WTC11 (cell line): Measurements from ENCODE around the gene RBP5.

Experiments used
- CREB1 ChIP-seq: sonication (generic); formaldehyde crosslinking; IDR thresholded peaks from 2 replicates; pipeline ENCODE4 v1.8.0; 2023; ENCODE audit warnings: mild to moderate bottlenecking, missing genetic modification reagents
- FOXP4 ChIP-seq: sonication (generic); formaldehyde crosslinking; IDR thresholded peaks from 2 replicates; pipeline ENCODE4 v1.8.0; 2022; ENCODE audit warnings: mild to moderate bottlenecking, missing genetic modification reagents
- JUN ChIP-seq: sonication (generic); formaldehyde crosslinking; IDR thresholded peaks from 2 replicates; pipeline ENCODE4 v1.8.0; 2023; ENCODE audit warnings: mild to moderate bottlenecking, missing genetic modification reagents
- NFE2L1 ChIP-seq: sonication (generic); formaldehyde crosslinking; IDR thresholded peaks from 2 replicates; pipeline ENCODE4 v1.8.1; 2023; ENCODE audit warnings: missing genetic modification reagents
- NFYB ChIP-seq: sonication (generic); formaldehyde crosslinking; conservative IDR thresholded peaks from 2 replicates; pipeline ENCODE4 v1.8.0; 2022; ENCODE audit warnings: low read depth, missing genetic modification reagents
- OVOL2 ChIP-seq: fragments of 250-450 bp; sonication (Bioruptor Pico); IDR thresholded peaks from 2 replicates; pipeline ENCODE4 v1.9.0; 2021; ENCODE audit warnings: mild to moderate bottlenecking, borderline replicate concordance
- TCF7 ChIP-seq: sonication (generic); formaldehyde crosslinking; IDR thresholded peaks from 2 replicates; pipeline ENCODE4 v1.8.0; 2022; ENCODE audit warnings: mild to moderate bottlenecking, low read depth, missing genetic modification reagents, moderate library complexity
- ZNF512 ChIP-seq: sonication (generic); formaldehyde crosslinking; IDR thresholded peaks from 2 replicates; pipeline ENCODE4 v1.8.1; 2022; ENCODE audit warnings: missing genetic modification reagents, borderline replicate concordance
- TF ChIP-seq, protein P1 (sequence below): fragments of 200-600 bp; IDR thresholded peaks from 2 replicates; pipeline ENCODE4 v1.8.0; 2022; ENCODE audit warnings: antibody characterized with exemption
- TF ChIP-seq, protein P2 (sequence below): sonication (generic); formaldehyde crosslinking; IDR thresholded peaks from 2 replicates; pipeline ENCODE4 v1.8.0; 2022; ENCODE audit warnings: missing genetic modification reagents
- TF ChIP-seq, protein P3 (sequence below): sonication (generic); formaldehyde crosslinking; IDR thresholded peaks from 2 replicates; pipeline ENCODE4 v1.8.0; 2022; ENCODE audit warnings: mild to moderate bottlenecking, missing genetic modification reagents
- TF ChIP-seq, protein P4 (sequence below): sonication (generic); formaldehyde crosslinking; IDR thresholded peaks from 2 replicates; pipeline ENCODE4 v1.8.0; 2022; ENCODE audit warnings: mild to moderate bottlenecking, missing genetic modification reagents

DNA sequence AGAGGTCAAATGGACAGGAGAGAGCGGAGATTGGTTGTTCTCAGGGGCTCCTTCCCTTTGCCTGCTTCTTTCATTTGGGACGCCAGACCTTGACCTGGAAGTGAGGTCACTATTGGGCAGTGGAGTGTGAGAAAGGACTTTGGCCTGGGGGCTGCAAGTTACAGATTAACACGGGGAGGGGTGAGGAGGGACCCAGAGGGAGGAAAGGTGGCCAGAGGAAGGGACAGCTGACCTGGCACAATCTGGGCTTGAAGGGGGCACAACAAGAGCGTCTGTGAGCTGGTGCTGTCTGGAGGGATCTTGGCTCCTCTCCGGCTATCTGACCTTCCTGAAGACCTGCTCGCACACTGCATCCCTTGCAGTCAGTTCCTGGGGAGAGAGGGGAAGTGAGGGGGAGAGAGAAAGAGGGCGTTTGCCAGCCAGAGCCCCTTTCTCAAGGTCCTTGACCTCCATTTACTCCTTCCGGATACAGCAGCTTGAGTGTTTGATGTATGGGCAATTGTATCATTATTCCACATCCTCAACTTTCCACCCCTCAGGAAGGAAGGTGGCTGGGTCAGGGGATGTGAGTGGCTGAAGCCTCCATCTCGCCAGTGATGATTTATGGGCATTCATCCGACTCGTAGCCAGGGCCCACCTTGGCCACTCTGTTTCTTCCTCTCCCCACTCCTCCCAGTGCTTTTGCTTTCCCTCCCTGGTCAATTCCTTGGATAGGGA is 4.7 kb downstream of the RBP5 start:
- TF ChIP-seq NFE2L1 (CRISPR knock-in tag) (no peak), OVOL2 (CRISPR knock-in tag) (no peak), ZNF512 (no peak), FOXP4 (no peak), JUN (no peak), NFYB (no peak), TCF7 (CRISPR knock-in tag) (no peak), CREB1 (CRISPR knock-in tag) (no peak)
- TF ChIP-seq, protein P1, sequence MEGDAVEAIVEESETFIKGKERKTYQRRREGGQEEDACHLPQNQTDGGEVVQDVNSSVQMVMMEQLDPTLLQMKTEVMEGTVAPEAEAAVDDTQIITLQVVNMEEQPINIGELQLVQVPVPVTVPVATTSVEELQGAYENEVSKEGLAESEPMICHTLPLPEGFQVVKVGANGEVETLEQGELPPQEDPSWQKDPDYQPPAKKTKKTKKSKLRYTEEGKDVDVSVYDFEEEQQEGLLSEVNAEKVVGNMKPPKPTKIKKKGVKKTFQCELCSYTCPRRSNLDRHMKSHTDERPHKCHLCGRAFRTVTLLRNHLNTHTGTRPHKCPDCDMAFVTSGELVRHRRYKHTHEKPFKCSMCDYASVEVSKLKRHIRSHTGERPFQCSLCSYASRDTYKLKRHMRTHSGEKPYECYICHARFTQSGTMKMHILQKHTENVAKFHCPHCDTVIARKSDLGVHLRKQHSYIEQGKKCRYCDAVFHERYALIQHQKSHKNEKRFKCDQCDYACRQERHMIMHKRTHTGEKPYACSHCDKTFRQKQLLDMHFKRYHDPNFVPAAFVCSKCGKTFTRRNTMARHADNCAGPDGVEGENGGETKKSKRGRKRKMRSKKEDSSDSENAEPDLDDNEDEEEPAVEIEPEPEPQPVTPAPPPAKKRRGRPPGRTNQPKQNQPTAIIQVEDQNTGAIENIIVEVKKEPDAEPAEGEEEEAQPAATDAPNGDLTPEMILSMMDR = no peak
- TF ChIP-seq, protein P2, sequence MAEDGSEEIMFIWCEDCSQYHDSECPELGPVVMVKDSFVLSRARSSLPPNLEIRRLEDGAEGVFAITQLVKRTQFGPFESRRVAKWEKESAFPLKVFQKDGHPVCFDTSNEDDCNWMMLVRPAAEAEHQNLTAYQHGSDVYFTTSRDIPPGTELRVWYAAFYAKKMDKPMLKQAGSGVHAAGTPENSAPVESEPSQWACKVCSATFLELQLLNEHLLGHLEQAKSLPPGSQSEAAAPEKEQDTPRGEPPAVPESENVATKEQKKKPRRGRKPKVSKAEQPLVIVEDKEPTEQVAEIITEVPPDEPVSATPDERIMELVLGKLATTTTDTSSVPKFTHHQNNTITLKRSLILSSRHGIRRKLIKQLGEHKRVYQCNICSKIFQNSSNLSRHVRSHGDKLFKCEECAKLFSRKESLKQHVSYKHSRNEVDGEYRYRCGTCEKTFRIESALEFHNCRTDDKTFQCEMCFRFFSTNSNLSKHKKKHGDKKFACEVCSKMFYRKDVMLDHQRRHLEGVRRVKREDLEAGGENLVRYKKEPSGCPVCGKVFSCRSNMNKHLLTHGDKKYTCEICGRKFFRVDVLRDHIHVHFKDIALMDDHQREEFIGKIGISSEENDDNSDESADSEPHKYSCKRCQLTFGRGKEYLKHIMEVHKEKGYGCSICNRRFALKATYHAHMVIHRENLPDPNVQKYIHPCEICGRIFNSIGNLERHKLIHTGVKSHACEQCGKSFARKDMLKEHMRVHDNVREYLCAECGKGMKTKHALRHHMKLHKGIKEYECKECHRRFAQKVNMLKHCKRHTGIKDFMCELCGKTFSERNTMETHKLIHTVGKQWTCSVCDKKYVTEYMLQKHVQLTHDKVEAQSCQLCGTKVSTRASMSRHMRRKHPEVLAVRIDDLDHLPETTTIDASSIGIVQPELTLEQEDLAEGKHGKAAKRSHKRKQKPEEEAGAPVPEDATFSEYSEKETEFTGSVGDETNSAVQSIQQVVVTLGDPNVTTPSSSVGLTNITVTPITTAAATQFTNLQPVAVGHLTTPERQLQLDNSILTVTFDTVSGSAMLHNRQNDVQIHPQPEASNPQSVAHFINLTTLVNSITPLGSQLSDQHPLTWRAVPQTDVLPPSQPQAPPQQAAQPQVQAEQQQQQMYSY (CRISPR knock-in tag) = no peak
- TF ChIP-seq, protein P3, sequence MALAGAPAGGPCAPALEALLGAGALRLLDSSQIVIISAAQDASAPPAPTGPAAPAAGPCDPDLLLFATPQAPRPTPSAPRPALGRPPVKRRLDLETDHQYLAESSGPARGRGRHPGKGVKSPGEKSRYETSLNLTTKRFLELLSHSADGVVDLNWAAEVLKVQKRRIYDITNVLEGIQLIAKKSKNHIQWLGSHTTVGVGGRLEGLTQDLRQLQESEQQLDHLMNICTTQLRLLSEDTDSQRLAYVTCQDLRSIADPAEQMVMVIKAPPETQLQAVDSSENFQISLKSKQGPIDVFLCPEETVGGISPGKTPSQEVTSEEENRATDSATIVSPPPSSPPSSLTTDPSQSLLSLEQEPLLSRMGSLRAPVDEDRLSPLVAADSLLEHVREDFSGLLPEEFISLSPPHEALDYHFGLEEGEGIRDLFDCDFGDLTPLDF (CRISPR knock-in tag) = no peak
- TF ChIP-seq, protein P4, sequence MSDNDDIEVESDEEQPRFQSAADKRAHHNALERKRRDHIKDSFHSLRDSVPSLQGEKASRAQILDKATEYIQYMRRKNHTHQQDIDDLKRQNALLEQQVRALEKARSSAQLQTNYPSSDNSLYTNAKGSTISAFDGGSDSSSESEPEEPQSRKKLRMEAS (CRISPR knock-in tag) = no peak
